Stomach (tissue), 9 donors: Measurements from ENCODE around the gene NLRP5. TPM values are rescaled to one million over a fixed set of nuclear protein-coding genes. Genes with fewer than 3 reads are reported as not detected.

Source experiments
- DNase-seq, 2 donors: peaks; one replicate each; pipeline versions ENCODE4 v3.0.0 to v3.0.0-alpha.2; 2013 to 2019
- H3K27ac ChIP-seq, 5 donors: fragments of 200-600 bp in 4 of 5; sonication (generic) in 4 of 5; one replicate each; pipeline ENCODE4 v1.5.1; 2013 to 2019; ENCODE audit warnings: mild to moderate bottlenecking in 1 of 5, moderate library complexity in 1 of 5
- H3K27me3 ChIP-seq, 3 donors: fragments of 200-600 bp; sonication (generic); one replicate each; pipeline ENCODE4 v1.5.1; 2017 to 2019; ENCODE audit warnings: mixed run types in 1 of 3
- H3K36me3 ChIP-seq, 4 donors: fragments of 200-600 bp; sonication (generic); 1 replicate in 3 of 4; 2 replicates in 1 of 4; pipeline ENCODE4 v1.5.1; 2016 to 2019
- H3K4me1 ChIP-seq, 4 donors: fragments of 200-600 bp; sonication (generic); one replicate each; pipeline ENCODE4 v1.5.1; 2016 to 2019
- H3K4me3 ChIP-seq, 4 donors: fragments of 200-600 bp; sonication (generic) in 3 of 4; one replicate each; pipeline ENCODE4 v1.5.1; 2016 to 2019; ENCODE audit warnings: mild to moderate bottlenecking in 1 of 4
- H3K9me3 ChIP-seq, 4 donors: fragments of 200-600 bp; sonication (generic); one replicate each; pipeline ENCODE4 v1.5.1; 2016 to 2019
- EP300 ChIP-seq: sonication (generic); formaldehyde crosslinking; IDR thresholded peaks from one replicate; pipeline ENCODE4 v1.6.1; 2017; ENCODE audit warnings: antibody characterized with exemption
- POLR2A ChIP-seq, 4 donors: fragments of 450-650 bp; IDR thresholded peaks; one replicate each; pipeline ENCODE4 v1.6.1; 2016; ENCODE audit warnings: antibody characterized with exemption in 4 of 4, control low read depth in 2 of 4, mild to moderate bottlenecking in 1 of 4, moderate library complexity in 1 of 4
- POLR2AphosphoS5 ChIP-seq, 3 donors: sonication (generic); formaldehyde crosslinking; IDR thresholded peaks; one replicate each; pipeline ENCODE4 v1.6.1; 2016; ENCODE audit warnings: antibody characterized with exemption in 3 of 3
- WGBS, 5 donors: extraction: QIAGEN DNeasy Blood & Tissue Kit in 3 of 5; methylation state at CpG; one replicate each; pipeline versions ENCODE4 v1.1.5 to v1.1.7; 2013 to 2018; 5-methylcytosine and 5-hydroxymethylcytosine counted together
- intact Hi-C: fragments of 100-400 bp; cut with DNase I; formaldehyde crosslinking; loops from one replicate; pipeline ENCODE4 v1.15.1; 2023; ENCODE audit warnings: low total_unique reads
- polyA plus RNA-seq, 3 donors: library from polyadenylated mRNA; stranded (reverse); fragments of 200-250 nt; gene quantifications; one replicate each; pipeline ENCODE4 v1.2.3, GENCODE V29; 2013
- total RNA-seq, 5 donors: library from RNA; depleted of rRNA; stranded (reverse); fragments of >200 nt; gene quantifications; one replicate each; pipeline versions ENCODE4 v1.1.0 to v1.2.3, GENCODE V29; 2014 to 2016
- TF ChIP-seq, protein P1 (sequence below), 7 experiments: fragments of 450-650 bp in 4 of 7; fragments of 200-600 bp in 3 of 7; sonication (generic) in 3 of 7; IDR thresholded peaks; one replicate each; pipeline ENCODE4 v1.5.1; 2016 to 2019; ENCODE audit warnings: antibody characterized with exemption in 7 of 7, control low read depth in 2 of 7, mild to moderate bottlenecking in 1 of 7
- donor health status: healthy with polysubstance abuse.
- donor health status: Bipolar disorder and iron deficiency.
- donor health status: healthy.

The NLRP5 gene
- total and polyA plus RNA-seq, 8 donors = not detected

DNA sequence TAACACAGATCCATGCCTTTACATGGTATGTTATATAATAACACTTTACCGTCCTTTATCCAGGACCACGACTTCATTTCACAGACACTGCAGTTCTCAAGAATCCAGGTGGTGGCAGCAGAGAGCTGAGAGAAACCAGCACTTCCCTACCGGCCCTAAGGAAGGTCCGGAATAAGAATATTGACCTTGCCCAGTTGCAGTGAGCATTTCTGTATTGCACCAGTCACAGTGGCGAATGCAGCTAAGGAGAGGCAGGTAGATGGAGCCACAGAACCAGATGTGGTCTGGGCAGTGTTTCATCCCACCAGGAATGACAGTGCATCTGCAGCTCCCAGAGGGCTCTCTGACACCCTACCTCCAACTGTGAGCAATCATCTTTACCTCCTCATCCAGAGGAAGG lies 89.9 kb downstream of the NLRP5 start:
- peak; percentile 72 to 82 for DNase-seq
- no peaks in the 10 kb centered on the region for H3K36me3 ChIP-seq
- no peaks in the 10 kb centered on the region for H3K9me3 ChIP-seq
- peaks cover 9 to 14% (median 9%) of the 10 kb centered on the region in 4 donors for H3K4me1 ChIP-seq
- WGBS, 5 donors = 0 to 18% (median 6%) methylated on average over 4 to 5 of the region's 5 CpGs
- H3K27me3 ChIP-seq = peaks cover 0 to 9% (median 0%) of the 10 kb centered on the region in 3 donors
- intact Hi-C loops = loop anchor here (5.0 to 10.0 kb wide), 2 partner anchors 96 to 248 kb away; no protein-coding TSS in a partner anchor
- no peak for TF ChIP-seq EP300
- TF ChIP-seq, protein P1, sequence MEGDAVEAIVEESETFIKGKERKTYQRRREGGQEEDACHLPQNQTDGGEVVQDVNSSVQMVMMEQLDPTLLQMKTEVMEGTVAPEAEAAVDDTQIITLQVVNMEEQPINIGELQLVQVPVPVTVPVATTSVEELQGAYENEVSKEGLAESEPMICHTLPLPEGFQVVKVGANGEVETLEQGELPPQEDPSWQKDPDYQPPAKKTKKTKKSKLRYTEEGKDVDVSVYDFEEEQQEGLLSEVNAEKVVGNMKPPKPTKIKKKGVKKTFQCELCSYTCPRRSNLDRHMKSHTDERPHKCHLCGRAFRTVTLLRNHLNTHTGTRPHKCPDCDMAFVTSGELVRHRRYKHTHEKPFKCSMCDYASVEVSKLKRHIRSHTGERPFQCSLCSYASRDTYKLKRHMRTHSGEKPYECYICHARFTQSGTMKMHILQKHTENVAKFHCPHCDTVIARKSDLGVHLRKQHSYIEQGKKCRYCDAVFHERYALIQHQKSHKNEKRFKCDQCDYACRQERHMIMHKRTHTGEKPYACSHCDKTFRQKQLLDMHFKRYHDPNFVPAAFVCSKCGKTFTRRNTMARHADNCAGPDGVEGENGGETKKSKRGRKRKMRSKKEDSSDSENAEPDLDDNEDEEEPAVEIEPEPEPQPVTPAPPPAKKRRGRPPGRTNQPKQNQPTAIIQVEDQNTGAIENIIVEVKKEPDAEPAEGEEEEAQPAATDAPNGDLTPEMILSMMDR (IDR thresholded peaks at IDR 0.05) = peak in 5 of 7 experiments; percentile 70 to 84 (median 81)
- no peak for TF ChIP-seq POLR2AphosphoS5 (IDR thresholded peaks at IDR 0.05)
- H3K27ac ChIP-seq = no peak overlapping the region
- no peak overlapping the region for H3K4me3 ChIP-seq

DNA sequence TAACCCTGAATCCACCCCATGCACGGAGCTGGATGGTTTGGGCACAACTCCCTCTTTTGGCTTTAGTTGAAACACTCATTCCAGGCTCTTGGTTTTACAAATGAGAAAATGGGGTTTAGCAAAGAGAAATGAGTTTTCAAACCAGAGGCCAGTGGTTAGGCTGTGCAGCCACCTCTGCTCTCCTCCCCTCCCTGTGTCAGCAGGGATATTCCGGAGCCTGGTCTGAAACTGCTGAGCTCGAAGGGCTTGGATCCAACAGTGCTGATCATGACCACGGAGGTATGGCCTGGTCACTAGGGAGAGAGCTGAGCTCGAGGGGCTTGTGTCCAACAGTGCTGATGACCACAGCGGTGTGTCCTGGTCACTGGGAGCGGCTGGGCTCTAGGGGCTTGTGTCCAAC lies 93.0 kb downstream of the NLRP5 start:
- H3K4me1 ChIP-seq = peaks cover 10 to 19% (median 11%) of the 10 kb centered on the region in 4 donors
- H3K27me3 ChIP-seq = peaks cover 0 to 15% (median 0%) of the 10 kb centered on the region in 3 donors
- H3K9me3 ChIP-seq = no peaks in the 10 kb centered on the region
- DNase-seq = no peak
- intact Hi-C loops = loop anchor here (5.0 to 10.0 kb wide), 2 partner anchors 93 to 245 kb away; no protein-coding TSS in a partner anchor
- H3K4me3 ChIP-seq = no peak overlapping the region
- no peak overlapping the region for H3K27ac ChIP-seq
- H3K36me3 ChIP-seq = no peaks in the 10 kb centered on the region
- TF ChIP-seq POLR2AphosphoS5 (IDR thresholded peaks at IDR 0.05) (no peak), EP300 (no peak), POLR2A (IDR thresholded peaks at IDR 0.05) (no peak)
- TF ChIP-seq, protein P1 (IDR thresholded peaks at IDR 0.05) = no peak
- 50 to 61% (median 59%) methylated on average over 4 to 7 of the region's 7 CpGs for WGBS, 5 donors

DNA sequence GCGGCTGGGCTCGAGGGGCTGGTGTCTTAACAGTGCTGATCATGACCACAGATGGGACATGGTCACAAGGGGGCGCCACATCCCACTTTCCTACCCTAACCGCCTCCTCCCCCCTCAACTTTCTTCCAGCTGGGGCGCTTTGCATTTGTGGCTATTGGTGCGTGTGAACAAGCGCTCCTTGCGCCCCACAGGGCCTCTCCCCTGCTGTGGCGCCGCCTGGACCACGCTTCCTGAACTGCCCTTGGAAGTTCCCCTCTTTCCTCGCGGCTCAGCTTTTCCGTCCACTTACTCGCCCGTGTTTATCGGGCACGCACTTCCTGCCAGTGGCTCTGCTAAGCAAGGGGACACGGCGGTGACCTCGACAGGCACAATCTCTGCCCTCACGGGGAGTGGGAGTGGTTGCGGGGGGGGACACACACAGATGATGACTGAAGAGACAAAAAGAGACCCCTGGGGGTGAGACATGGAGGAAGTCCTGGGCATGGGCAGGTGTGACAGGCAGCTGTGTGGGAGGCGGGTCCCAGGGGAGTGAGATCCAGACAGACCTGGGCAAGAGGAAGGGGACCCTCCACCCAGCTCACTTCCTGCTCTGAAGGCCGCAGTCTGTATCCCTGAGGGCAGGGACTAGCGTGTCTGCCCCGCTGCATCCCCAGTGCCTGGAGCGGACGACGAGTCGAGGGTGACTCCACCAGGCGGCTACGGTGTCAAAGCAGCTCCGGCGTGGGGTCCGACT lies 94.3 kb downstream of the NLRP5 start:
- intact Hi-C loops = no loop called here
- peak overlapping the region; percentile 34 to 45 (median 38) for H3K4me3 ChIP-seq
- DNase-seq = peak; percentile 86 to 90
- H3K4me1 ChIP-seq = peaks cover 10 to 24% (median 11%) of the 10 kb centered on the region in 4 donors
- peak overlapping the region in 1 of 5 donors; percentile 26 for H3K27ac ChIP-seq
- TF ChIP-seq, protein P1 (IDR thresholded peaks at IDR 0.05) = peak in 5 of 7 experiments; percentile 32 to 48 (median 36)
- TF ChIP-seq POLR2AphosphoS5 (IDR thresholded peaks at IDR 0.05) (peak in 1 of 3 donors; percentile 38), POLR2A (IDR thresholded peaks at IDR 0.05) (no peak), EP300 (no peak)
- H3K27me3 ChIP-seq = peaks cover 0 to 15% (median 0%) of the 10 kb centered on the region in 3 donors
- WGBS, 5 donors = 3 to 5% (median 4%) methylated on average over 30 to 36 of the region's 36 CpGs
- no peaks in the 10 kb centered on the region for H3K9me3 ChIP-seq
- H3K36me3 ChIP-seq = peaks cover 0 to 7% (median 3%) of the 10 kb centered on the region in 4 donors

DNA sequence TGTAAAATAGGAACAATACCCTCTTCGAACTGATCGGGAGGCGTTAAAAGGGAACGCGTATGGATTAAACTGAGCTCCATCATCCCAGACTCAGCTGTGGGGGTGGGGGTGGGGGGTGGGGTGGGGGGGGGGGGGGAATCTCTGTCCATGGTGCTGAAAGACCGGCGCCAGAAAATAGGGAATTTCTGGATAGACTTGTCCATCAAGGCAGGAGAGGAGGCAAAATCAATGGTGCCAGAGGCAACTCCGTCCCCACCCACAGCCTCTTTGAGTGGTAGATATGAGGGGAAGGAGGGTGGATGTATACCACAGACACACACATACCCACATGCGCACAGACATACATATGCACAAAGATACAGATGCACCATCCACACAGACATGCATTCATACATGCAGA lies 97.1 kb downstream of the NLRP5 start:
- peaks cover 10 to 21% (median 11%) of the 10 kb centered on the region in 4 donors for H3K4me1 ChIP-seq
- no peak overlapping the region for H3K4me3 ChIP-seq
- peaks cover 0 to 15% (median 0%) of the 10 kb centered on the region in 3 donors for H3K27me3 ChIP-seq
- H3K9me3 ChIP-seq = no peaks in the 10 kb centered on the region
- TF ChIP-seq POLR2AphosphoS5 (IDR thresholded peaks at IDR 0.05) (no peak), EP300 (no peak), POLR2A (IDR thresholded peaks at IDR 0.05) (no peak)
- TF ChIP-seq, protein P1 (IDR thresholded peaks at IDR 0.05) = no peak
- no peak overlapping the region for H3K27ac ChIP-seq
- intact Hi-C loops = no loop called here
- 49 to 62% (median 52%) methylated on average over 8 to 9 of the region's 9 CpGs for WGBS, 5 donors
- DNase-seq = no peak
- H3K36me3 ChIP-seq = peaks cover 8 to 34% (median 28%) of the 10 kb centered on the region in 4 donors
